Pancreas (tissue), 10 donors: Measurements from ENCODE around the gene SLC7A10. TPM values are rescaled to one million over a fixed set of nuclear protein-coding genes. Genes with fewer than 3 reads are reported as not detected.

Source experiments
- ATAC-seq, 4 donors: fragments of 200-7000 bp; cut with Tn5 transposase; one replicate each; pipeline versions ENCODE4 v1.8.0 to v1.9.1; 2020; ENCODE audit warnings: mild to moderate bottlenecking in 4 of 4, moderate library complexity in 4 of 4
- DNase-seq, 6 donors: peaks; one replicate each; pipeline ENCODE4 v3.0.0-alpha.2; 2020
- FAIRE-seq: peaks from 2 replicates; lab custom pipeline; 2012; peaks lifted over from hg19 to GRCh38; lab: Jason Lieb, UNC
- H3K27ac ChIP-seq, 4 donors: fragments of 200-600 bp; sonication (generic); 1 replicate in 3 of 4; 2 replicates in 1 of 4; pipeline versions ENCODE4 v1.5.0 to v1.8.0; 2020
- H3K27me3 ChIP-seq, 4 donors: fragments of 200-600 bp; one replicate each; pipeline ENCODE4 v1.8.0; 2021
- H3K36me3 ChIP-seq, 3 donors: fragments of 200-600 bp; sonication (generic) in 1 of 3; one replicate each; pipeline versions ENCODE4 v1.5.0 to v1.8.0; 2020 to 2021
- H3K4me1 ChIP-seq, 3 donors: fragments of 200-600 bp; one replicate each; pipeline ENCODE4 v1.8.0; 2021
- H3K4me3 ChIP-seq, 4 donors: fragments of 200-600 bp; sonication (generic) in 2 of 4; one replicate each; pipeline versions ENCODE4 v1.5.0 to v1.8.0; 2020 to 2021
- H3K9me3 ChIP-seq, 4 donors: fragments of 200-600 bp; one replicate each; pipeline ENCODE4 v1.8.0; 2021
- WGBS, 2 donors: extraction: QIAGEN DNeasy Blood & Tissue Kit; methylation state at CpG; one replicate each; pipeline ENCODE4 v1.1.7; 2013; 5-methylcytosine and 5-hydroxymethylcytosine counted together
- intact Hi-C, 3 donors: fragments of 100-400 bp; cut with DNase I; formaldehyde crosslinking; loops; one replicate each; pipeline versions ENCODE4 v1.11.1 to v1.14.2; 2022
- polyA plus RNA-seq, 2 donors: library from polyadenylated mRNA; stranded (reverse); fragments of 200-250 nt; gene quantifications; one replicate each; pipeline ENCODE4 v1.2.3, GENCODE V29; 2013
- total RNA-seq, 6 donors: library from RNA; stranded (reverse); fragmentation: NEBNext Ultra II Directional in 4 of 6; extraction: Animal tissue kit (Norgen Biotek cat#: 25700) in 4 of 6; gene quantifications; one replicate each; pipeline versions ENCODE4 v1.2.1 to v1.2.4, GENCODE V29; 2021 to 2023
- TF ChIP-seq, protein P1 (sequence below), 4 donors: fragments of 200-600 bp; sonication (generic) in 3 of 4; IDR thresholded peaks; one replicate each; pipeline versions ENCODE4 v1.5.0 to v1.8.0; 2021; ENCODE audit warnings: antibody characterized with exemption in 4 of 4
- donor health status: healthy with polysubstance abuse.
- donor health status: DM: no; HTN: no; CAD: no; lungs with moderate emphysema.
- donor health status: DM: no; HTN: no; CAD: no.
- donor health status: control.
- donor health status: control.
- donor health status: Bipolar disorder and iron deficiency.
- donor health status: DM: yes; HTN: yes; CAD: no.
- donor health status: DM: no; HTN: no; CAD: no.
- donor health status: DM: no; HTN: no; CAD: no.
- donor health status: DM: yes; HTN: yes; CAD: no.

SLC7A10 gene
- total and polyA plus RNA-seq, 8 donors = 0.28 to 1.3 (median 0.38) TPM; not detected in 5

DNA sequence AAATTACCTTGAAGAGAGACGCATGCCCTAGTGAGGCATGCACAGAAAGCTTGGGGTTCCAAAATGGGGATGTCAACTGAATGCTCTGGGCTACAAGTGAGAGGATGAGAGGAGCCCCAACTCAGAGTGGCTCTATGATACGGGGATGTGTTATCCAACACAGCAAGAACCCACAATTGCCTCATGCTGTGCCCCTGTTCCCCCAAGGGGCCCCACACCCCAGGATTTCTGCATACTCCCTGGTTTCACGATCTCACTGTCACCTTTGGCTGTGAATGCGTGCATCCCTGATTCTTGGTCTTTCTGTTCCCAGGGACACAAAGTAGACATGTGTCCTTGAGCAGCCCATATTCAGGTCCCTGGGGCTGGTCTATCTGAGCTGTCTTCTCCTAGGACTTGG, 64.4 kb downstream of the SLC7A10 start:
- H3K27me3 ChIP-seq = no peaks in the 10 kb centered on the region
- WGBS, 2 donors = 63 to 95% methylated on average over 4 of the region's 4 CpGs
- no peak for ATAC-seq
- DNase-seq = no peak
- H3K4me3 ChIP-seq = no peak overlapping the region
- FAIRE-seq = no peak
- H3K27ac ChIP-seq = no peak overlapping the region
- H3K9me3 ChIP-seq = no peaks in the 10 kb centered on the region
- peaks cover 6 to 9% (median 7%) of the 10 kb centered on the region in 3 donors for H3K4me1 ChIP-seq
- no peaks in the 10 kb centered on the region for H3K36me3 ChIP-seq
- TF ChIP-seq, protein P1, sequence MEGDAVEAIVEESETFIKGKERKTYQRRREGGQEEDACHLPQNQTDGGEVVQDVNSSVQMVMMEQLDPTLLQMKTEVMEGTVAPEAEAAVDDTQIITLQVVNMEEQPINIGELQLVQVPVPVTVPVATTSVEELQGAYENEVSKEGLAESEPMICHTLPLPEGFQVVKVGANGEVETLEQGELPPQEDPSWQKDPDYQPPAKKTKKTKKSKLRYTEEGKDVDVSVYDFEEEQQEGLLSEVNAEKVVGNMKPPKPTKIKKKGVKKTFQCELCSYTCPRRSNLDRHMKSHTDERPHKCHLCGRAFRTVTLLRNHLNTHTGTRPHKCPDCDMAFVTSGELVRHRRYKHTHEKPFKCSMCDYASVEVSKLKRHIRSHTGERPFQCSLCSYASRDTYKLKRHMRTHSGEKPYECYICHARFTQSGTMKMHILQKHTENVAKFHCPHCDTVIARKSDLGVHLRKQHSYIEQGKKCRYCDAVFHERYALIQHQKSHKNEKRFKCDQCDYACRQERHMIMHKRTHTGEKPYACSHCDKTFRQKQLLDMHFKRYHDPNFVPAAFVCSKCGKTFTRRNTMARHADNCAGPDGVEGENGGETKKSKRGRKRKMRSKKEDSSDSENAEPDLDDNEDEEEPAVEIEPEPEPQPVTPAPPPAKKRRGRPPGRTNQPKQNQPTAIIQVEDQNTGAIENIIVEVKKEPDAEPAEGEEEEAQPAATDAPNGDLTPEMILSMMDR (IDR thresholded peaks at IDR 0.05) = no peak
- intact Hi-C loops = no loop called here

DNA sequence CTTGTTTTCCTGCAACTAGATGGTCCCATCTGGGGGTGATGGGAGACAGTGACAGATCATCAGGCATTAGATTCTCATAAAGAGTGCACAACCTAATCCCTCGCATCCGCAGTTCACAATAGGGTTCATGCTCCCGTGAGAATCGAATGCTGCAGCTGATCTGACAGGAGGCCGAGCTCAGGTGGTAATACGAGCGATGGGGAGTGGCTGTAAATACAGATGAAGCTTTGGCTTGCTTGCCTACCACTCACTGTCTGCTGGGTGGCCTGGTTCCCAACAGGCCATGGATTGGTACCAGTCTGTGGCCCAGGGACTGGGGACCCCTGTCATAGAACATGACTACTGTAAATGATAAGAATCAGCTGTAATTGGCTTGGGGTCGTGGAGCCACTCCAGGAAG, 65.8 kb downstream of the SLC7A10 start:
- ATAC-seq = no peak
- Histone ChIP-seq H3K4me1 (peaks cover 6 to 9% (median 7%) of the 10 kb centered on the region in 3 donors), H3K36me3 (no peaks in the 10 kb centered on the region), H3K27ac (no peak overlapping the region), H3K27me3 (no peaks in the 10 kb centered on the region), H3K9me3 (no peaks in the 10 kb centered on the region), H3K4me3 (no peak overlapping the region)
- intact Hi-C loops = no loop called here
- FAIRE-seq = no peak
- TF ChIP-seq, protein P1 (IDR thresholded peaks at IDR 0.05) = no peak
- 90 to 95% methylated on average over 8 of the region's 8 CpGs for WGBS, 2 donors
- DNase-seq = no peak

DNA sequence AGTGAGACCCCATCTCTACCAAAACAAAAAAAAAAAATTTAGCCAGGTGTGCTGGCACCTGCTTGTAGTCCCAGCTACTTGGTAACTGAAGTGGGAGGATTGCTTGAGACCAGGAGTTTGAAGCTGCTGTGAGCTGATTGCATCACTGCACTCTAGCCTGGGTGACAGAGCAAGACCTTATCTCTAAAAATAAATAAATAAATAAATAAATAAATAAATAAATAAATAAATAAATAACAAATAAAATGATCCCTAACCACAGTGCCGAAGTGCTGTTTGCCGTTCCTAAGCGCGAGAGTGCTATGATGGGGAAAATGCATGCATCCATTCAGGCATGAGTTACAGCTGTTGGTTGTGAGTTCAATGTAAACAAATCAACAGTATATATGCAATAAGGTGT, 66.5 kb downstream of the SLC7A10 start:
- no peak overlapping the region for H3K27ac ChIP-seq
- no peaks in the 10 kb centered on the region for H3K27me3 ChIP-seq
- FAIRE-seq = no peak
- H3K9me3 ChIP-seq = no peaks in the 10 kb centered on the region
- intact Hi-C loops = no loop called here
- H3K36me3 ChIP-seq = no peaks in the 10 kb centered on the region
- H3K4me3 ChIP-seq = no peak overlapping the region
- TF ChIP-seq, protein P1 (IDR thresholded peaks at IDR 0.05) = no peak
- ATAC-seq = no peak
- DNase-seq = no peak
- 98 to 99% methylated on average over 4 of the region's 4 CpGs for WGBS, 2 donors
- peaks cover 6 to 9% (median 7%) of the 10 kb centered on the region in 3 donors for H3K4me1 ChIP-seq

Other genes with a start within 250 kb of the SLC7A10 start
- gene RHPN2, start 161.0 kb downstream of the SLC7A10 start, total RNA-seq = 10 to 100 TPM in 2 of 6 donors, 1 to 10 TPM in 4; 7.6 to 18.9 (median 8.2) TPM
- 10 to 100 TPM in 1 of 2 donors, 1 to 10 TPM in 1; 7.5 to 11.4 TPM for gene RHPN2, start 161.0 kb downstream of the SLC7A10 start, polyA plus RNA-seq
- gene GPATCH1, start 144.7 kb downstream of the SLC7A10 start, total RNA-seq = 1 to 10 TPM; 3.0 to 5.6 (median 3.6) TPM
- 1 to 10 TPM; 4.3 to 6.1 TPM for gene GPATCH1, start 144.7 kb downstream of the SLC7A10 start, polyA plus RNA-seq
- not detected for gene WDR88, start 93.7 kb downstream of the SLC7A10 start, total RNA-seq
- gene WDR88, start 93.7 kb downstream of the SLC7A10 start, polyA plus RNA-seq = not detected
- 10 to 100 TPM in 5 of 6 donors, 1 to 10 TPM in 1; 7.2 to 21.0 (median 13.2) TPM for gene LRP3, start 31.5 kb downstream of the SLC7A10 start, total RNA-seq
- 10 to 100 TPM in 1 of 2 donors, 1 to 10 TPM in 1; 9.2 to 18.9 TPM for gene LRP3, start 31.5 kb downstream of the SLC7A10 start, polyA plus RNA-seq
- gene CEBPA, start 76.7 kb upstream of the SLC7A10 start, total RNA-seq = 10 to 100 TPM in 3 of 6 donors, 1 to 10 TPM in 3; 6.1 to 18.7 (median 9.7) TPM
- 1 to 10 TPM; 4.4 to 7.7 TPM for gene CEBPA, start 76.7 kb upstream of the SLC7A10 start, polyA plus RNA-seq
- gene CEBPG, start 147.9 kb upstream of the SLC7A10 start, total RNA-seq = 10 to 100 TPM in 2 of 6 donors, 1 to 10 TPM in 4; 6.2 to 34.5 (median 9.4) TPM
- gene CEBPG, start 147.9 kb upstream of the SLC7A10 start, polyA plus RNA-seq = 10 to 100 TPM in 1 of 2 donors, 1 to 10 TPM in 1; 7.0 to 11.6 TPM